Astrocyte (in vitro differentiated cells and primary cell): ENCODE results near the gene PIWIL1.

ENCODE experiments used
- EZH2 ChIP-seq: IDR thresholded peaks from 2 replicates; pipeline ENCODE4 v1.6.1; 2012; ENCODE audit warnings: mild to moderate bottlenecking, low read length, inconsistent platforms; ENCODE audit not compliant: insufficient read depth
- TF ChIP-seq, protein P1 (sequence below): IDR thresholded peaks from 2 replicates; pipeline ENCODE4 v1.5.1; 2011; ENCODE audit warnings: low read depth, mild to moderate bottlenecking, inconsistent platforms, low read length, moderate library complexity; ENCODE audit not compliant: insufficient read depth

GRCh38 chr12:130330685-130331084, 7.0 kb upstream of the PIWIL1 start:
- TF ChIP-seq, protein P1, sequence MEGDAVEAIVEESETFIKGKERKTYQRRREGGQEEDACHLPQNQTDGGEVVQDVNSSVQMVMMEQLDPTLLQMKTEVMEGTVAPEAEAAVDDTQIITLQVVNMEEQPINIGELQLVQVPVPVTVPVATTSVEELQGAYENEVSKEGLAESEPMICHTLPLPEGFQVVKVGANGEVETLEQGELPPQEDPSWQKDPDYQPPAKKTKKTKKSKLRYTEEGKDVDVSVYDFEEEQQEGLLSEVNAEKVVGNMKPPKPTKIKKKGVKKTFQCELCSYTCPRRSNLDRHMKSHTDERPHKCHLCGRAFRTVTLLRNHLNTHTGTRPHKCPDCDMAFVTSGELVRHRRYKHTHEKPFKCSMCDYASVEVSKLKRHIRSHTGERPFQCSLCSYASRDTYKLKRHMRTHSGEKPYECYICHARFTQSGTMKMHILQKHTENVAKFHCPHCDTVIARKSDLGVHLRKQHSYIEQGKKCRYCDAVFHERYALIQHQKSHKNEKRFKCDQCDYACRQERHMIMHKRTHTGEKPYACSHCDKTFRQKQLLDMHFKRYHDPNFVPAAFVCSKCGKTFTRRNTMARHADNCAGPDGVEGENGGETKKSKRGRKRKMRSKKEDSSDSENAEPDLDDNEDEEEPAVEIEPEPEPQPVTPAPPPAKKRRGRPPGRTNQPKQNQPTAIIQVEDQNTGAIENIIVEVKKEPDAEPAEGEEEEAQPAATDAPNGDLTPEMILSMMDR, result no peak
- no peak for TF ChIP-seq EZH2
